GM04504 (cell line): ENCODE results near the gene CYB561D1.

Source experiments
- DNase-seq: peaks from one replicate; pipeline ENCODE4 v3.0.0-alpha.2; 2012; ENCODE audit warnings: low read depth

The CYB561D1 gene

GRCh38 chr1:109481646-109482045 is 12.2 kb upstream of the CYB561D1 start:
- DNase-seq: no peak

DNA sequence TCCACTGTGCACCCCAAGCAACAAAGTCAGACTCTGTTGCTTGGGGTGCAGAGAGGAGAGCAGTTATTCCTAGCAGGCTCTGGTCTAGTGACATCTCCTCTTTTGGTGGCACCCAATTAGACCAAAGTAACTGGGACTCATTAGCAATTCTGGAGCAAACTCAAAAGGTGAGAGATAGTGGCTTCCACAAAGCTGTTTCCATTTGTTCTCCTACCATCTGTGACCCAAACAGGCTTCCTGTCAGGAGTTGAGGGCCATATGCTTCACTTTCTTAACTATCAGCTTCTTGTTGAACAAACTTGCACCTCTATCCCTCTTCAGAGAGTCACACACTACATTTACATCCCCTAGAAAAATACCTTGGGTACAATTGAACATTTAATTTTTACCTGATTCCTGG is 11.7 kb upstream of the CYB561D1 start:
- DNase-seq: no peak

DNA sequence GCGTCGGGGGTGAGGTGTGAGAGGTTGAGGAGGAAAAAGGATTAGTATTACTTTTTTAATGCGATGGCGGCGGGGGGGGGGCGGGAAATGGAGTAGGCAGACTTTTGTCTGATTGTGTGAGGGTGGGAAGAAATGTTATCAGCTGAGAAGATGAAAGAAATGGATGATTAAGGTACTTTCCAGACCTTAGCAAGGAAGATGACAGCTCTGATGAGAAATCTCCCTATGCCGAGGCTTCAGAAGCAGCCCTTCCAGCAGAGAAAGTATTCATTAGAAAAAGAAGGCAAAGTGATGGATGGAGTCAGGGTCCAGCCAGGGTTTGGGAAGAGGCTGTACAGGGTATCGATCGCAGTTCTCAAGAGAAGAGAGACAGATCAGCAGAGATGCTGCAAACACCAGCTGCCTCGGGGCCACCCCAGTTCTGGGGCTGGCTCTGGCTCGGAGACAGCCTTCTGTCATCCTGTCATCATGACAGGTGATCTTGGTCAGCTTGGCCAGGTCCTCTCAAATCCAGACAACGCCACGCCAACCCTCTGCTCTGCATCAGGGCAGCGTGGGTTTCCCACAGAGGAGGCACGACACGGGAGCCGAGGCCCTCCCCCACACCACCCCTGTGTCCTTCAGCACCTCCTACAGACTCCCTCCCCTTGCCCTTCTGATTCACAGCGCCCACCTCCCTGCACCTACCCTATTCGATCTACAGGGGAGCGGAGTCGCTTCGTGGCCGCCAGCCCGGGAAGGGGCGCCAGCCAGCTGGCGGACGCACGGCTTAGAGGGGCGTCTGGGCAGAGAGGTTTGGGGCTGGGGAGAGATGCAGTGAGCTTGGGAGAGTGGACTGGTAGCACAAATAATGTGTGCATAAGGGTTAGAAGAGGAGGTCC is 10.9 kb upstream of the CYB561D1 start:
- DNase-seq: no peak

DNA sequence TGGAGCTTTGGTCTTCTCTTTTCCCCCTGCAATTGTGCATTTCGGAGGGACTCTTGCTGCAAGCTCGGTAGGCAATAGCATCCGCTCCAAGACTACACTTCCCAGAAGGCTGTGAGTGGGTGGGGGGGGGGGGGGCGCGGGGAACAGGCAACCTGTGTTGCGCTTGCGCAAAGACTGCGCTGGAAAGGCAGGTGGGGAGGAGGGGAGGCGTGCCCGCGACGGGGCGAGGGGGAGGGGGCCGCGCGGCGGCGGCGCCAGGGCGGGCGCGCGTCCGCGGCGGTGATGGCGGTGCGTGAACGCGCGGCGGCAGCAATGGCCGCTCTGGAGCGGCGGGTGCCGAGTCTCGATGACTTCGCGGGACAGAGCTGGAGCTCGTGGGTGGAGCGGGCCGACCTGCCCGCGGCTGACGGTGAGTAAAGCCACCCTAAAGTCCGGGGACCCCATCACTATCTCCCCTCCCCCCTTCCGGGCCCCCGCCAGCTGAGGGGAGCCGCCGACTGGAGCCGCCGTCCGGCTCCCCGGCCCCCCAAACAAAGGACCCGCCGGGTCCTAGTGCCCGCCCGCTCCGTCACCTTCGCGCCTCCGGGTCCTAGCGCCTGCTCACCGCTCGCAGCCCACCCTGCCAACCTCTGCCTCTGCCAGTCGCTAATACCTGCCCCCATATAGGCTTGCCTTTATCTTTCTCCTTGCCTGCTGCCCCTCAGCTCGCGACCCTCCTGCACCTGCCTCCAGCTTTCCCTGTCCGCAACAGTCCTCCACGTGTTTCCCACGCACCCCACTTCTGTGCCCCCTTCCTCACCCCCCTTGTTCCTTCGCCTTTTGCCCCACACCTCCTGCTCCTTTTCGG is 10.0 kb upstream of the CYB561D1 start, which contains the start of gene ATXN7L2:
TSS of gene ATXN7L2 (plus strand) at position 234 of the 847 bp plus-strand sequence. CDS start at position 283, 49 bp downstream.
- DNase-seq: peak; percentile 82

- DNase-seq: no peak
Measured at GRCh38 chr1:109484519-109484975, 9.3 kb upstream of the CYB561D1 start.

GRCh38 chr1:109485001-109485400 is 8.9 kb upstream of the CYB561D1 start:
- no peak for DNase-seq

DNA sequence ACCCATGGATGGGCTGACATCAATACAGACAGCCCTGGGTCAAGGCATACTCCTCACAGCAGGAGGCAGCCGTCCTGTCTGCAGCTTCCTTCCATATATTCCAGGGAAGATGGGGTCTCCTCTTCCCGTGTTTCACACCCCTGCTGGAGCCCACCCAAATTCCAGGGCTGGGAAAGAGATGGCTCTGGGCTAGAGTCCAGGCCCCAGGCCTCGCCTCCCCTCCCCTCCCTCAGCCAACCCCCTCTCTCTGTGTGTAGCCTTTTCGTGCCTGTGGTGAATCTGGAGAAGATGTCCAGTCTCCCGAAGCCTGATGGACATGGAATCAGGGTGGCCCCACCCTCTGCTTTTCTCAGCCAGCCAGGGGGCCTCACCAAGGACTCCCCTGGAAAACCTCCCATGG is 6.6 kb upstream of the CYB561D1 start:
- DNase-seq: no peak

DNA sequence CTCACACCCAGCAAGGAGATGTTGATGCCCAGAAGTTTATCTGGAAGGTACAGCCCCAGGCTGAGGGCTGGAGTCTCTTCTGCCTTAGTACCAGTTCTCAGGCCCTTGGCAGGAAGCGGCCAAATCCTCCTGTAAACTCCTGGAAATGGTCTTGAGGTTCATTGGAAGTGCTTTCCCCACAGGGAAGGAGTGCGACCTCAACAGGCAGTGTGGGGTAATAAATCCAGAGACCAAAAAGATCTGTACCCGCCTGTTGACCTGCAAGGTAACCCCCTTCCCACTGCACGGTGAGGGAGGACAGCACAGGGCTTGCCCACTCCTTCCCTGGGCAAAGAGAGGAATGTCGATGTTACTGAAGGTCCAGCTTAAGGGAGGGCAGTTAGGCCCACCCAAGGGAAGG is 5.7 kb upstream of the CYB561D1 start:
- no peak for DNase-seq

DNA sequence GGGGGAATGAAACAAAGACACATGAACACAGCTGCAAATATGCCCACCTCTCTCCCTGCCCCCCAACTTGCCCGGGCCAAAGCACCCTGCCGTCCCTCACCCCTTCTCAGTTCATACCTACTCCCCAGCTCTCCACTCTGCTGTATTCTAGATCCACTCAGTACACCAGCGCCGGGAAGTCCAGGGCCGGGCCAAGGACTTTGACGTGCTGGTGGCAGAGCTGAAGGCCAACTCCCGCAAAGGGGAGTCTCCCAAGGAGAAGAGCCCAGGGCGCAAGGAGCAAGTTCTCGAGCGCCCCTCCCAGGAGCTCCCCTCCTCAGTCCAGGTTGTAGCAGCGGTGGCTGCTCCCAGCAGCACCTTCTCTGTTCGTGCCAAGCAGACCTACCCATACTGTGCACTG is 5.2 kb upstream of the CYB561D1 start:
- no peak for DNase-seq

GRCh38 chr1:109490029-109490933 is 3.6 kb upstream of the CYB561D1 start:
- DNase-seq: peak; percentile 48

GRCh38 chr1:109490934-109491302 is 3.0 kb upstream of the CYB561D1 start:
- DNase-seq: no peak

DNA sequence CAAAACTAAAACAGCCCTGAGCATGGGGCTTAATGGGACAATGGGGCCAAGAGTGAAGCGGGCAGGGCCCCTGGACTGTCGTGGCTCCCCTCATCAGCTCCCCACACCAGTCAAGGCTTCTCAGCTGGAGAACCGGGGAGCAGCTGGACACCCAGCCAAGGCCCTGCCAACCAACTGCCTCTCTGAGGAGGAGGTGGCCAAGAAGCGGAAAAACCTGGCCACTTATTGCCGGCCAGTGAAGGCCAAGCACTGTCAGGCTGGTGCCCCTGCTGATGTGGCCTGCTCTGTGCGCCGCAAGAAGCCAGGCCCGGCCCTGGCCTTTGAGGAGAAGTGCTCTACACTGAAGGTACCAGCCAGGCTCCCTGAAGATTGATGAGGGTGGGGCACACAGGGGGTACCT is 2.5 kb upstream of the CYB561D1 start:
- no peak for DNase-seq

DNA sequence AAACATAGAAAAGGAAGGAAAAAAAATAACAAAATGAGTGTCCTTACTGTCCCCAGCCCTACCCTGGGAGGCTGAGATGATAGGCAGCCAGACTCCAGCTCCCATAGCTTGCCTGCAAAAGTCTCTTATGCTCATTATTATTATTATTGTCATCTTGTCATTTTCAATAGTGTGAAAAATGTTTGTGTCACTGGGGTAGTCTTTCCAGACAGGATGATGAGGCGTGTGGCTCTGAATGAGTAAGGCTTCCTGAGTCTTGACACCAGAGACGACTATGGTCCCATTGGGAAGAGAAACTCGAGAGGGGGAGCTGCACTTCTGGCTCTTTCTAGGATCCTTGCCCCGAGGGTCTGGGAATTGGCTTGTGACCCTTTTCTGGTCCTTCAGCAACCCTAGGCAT is 1.1 kb upstream of the CYB561D1 start:
- DNase-seq: no peak

DNA sequence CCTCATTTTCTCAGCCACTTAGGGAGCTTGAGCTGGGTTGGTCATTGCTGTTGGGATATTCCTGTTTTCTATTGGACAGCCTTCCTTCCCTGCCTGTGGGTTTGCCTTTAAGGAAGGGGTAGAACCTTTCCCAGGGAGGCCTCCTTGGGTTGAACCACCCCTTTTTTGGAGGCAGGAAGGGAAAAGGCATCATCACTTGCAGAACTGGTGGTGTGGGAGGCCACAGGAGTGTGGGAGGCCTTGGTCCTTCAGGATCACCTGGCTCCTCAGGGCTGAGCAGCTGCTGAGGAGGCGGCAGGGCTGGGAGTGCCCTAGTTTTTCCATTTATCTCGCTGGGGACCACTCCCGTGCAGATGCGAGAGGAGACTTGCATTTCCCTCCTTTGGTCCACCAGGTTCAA is 667 bp upstream of the CYB561D1 start:
- DNase-seq: no peak

GRCh38 chr1:109495738-109496137 is 1.8 kb downstream of the CYB561D1 start:
- no peak for DNase-seq

- DNase-seq: no peak
Measured at GRCh38 chr1:109497449-109498160, 3.7 kb downstream of the CYB561D1 start.

DNA sequence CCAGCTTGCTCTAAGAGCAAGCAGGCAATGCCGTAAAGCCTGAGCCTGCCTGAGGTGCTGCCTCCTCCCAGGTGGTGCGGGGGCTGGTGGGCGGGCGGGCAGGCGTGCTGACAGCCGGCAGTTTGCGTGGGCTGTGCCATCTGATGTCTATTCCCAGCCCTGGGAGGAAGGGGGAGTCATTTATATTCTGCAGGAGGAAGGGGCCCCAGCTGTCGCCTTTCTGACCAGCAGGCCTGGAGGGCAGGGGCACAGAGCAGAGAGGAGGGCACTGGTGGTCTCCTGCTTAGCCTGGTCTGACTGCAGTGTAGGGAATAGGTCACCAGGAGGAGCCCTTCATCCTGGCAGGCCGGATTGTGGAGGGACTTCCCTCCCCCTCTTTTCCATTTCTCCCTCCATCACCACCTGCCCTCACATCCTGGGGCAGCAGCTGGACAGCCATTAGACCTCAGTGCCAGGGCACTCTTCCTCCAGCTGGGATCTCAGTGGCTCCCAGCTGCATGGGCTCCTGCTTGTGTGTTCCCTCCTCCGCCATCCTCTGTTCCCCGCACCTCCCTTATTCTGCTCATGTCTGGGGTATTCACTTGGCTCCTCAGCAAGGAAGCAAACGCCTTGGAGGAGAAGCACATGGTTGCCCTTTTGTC is 4.4 kb downstream of the CYB561D1 start:
- no peak for DNase-seq

DNA sequence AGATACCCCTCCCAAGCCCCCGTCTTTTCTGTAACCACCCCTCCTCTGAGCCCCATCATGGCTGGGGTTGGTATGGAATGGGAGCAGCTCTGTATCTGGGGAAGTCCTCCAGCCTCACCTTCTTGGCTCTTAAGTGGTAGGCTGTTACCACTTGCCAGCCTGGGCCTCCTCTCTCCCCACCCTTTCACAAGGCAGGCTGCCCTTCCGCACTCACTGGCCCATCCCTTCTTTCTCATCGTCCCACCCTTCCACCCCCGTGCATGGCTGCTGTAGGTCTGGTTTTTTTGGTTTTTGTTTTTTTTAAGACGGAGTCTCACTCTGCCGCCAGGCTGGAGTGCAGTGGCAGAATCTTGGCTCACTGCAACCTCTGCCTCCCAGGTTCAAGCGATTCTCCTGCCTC is 5.2 kb downstream of the CYB561D1 start:
- no peak for DNase-seq

GRCh38 chr1:109499661-109500536 is 6.0 kb downstream of the CYB561D1 start:
- DNase-seq: no peak

- DNase-seq: peak; percentile 53
Measured at GRCh38 chr1:109500941-109501381, 7.1 kb downstream of the CYB561D1 start.
